ENCODE measurements around the gene SLITRK3.
"Not testable (repeated sequence)": the region's sequence is repeated elsewhere in the genome, so short reads cannot be mapped to it uniquely, and the experiment has no call there.

SLITRK3 gene

GRCh38 chr3:165192610-165193192 lies 3.5 kb downstream of the SLITRK3 start:
- DNase-seq: no peak

DNA sequence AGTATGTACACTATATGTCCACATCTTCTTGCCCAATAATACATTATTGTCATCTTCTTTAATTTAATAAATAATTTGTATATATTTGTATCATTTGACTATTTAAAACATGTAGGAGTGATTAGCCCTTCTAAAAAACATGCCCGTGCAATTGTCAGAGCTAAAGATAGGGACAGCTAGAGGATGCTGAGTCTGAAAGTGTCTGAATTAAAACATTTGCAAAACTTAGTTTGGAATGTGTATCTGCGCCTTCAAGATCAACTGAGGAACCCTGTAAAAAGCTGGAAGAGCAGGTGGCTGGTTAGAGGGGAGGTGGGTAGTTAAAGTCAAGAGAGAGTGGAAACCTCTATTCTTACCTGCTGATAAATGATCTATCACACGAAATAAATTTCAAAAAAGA lies 4.7 kb downstream of the SLITRK3 start:
- no peak for DNase-seq

DNA sequence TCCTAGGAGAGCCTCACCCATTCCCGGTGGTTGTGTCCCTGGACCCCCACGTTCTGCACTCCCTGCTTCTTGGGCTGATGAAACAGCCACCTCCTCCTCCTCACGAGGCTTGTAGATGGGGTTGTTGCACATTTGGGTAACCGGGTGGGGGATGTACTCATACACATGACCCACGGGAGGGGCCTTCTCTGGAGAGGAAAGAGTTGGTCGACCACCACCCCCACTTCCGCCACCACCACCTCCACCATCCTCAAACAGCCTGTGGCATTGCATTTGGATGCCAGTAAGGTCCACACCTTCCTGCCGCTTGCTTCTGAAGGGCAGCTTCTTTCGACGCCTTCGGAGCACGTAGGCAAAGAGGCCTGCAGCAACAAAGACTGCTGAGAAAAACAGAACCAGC lies 7.7 kb downstream of the SLITRK3 start:
- no peak for DNase-seq

DNA sequence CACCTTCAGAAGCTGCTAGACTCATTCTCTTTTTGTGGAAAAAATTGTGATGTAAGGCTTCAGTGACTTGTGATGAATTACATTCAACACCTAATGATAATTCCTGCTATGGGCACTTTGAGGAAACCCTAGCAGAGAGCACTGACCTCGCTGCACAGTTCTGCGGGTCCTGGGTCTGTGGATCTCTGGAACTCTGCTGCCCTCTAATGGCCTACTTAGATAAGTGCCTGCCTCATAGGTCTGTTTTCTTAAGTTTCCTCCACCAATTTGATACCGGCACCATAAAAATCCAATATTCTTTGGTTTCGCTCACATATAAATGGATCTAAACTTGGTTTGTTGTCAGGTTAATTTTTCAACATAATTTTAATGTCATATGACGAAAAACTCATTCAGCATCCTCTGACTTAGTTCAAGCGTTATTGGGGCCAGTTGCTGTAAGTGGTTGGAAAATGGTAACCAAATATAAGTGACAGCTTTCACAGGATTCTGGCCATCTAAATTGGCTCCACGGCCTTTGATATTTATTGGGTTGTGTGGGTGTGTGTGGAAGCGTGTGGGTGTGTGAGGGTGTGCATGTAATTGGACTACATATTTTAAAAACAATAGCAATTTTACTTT lies 10.4 kb downstream of the SLITRK3 start:
- DNase-seq: no peak

- no peak for DNase-seq
These were observed 14.6 kb downstream of the SLITRK3 start for GRCh38 chr3:165181556-165181955.

DNA sequence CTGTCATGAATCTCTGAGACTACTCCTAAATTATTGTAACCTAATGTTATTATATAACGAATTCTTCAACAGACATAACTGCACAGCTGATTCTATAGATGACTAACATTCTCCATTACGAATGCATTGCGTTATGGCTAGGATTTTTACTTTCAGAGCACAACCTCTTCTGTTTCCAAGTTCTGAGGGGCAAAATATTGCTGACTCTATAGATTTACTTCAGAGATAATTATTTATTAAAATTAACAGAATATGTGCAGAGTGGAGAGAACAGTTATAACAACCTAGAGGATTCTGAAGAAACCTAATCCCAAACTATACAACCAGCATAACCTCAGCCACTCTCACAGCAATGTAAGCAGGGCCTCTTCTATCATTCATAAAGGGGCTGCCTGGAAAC lies 25.9 kb downstream of the SLITRK3 start:
- no peak for DNase-seq

DNA sequence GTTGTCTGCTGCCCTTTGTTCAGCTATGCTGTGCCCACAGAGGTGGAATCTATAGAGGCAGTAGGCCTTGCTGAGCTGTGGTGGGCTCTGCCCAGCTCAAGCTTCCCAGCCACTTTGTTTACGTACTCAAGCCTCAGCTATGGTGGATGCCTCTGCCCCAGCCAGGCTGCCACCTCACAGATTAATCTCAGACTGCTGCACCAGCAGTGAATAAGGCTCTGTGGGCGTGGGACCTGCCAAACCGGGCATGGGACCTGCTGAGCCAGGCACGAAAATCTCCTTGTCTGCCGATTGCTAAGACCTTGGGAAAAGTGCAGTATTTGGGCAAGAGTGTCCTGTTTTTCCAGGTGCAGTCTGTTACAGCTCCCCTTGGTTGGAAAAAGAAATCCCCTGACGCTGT lies 26.8 kb downstream of the SLITRK3 start:
- no peak for DNase-seq

DNA sequence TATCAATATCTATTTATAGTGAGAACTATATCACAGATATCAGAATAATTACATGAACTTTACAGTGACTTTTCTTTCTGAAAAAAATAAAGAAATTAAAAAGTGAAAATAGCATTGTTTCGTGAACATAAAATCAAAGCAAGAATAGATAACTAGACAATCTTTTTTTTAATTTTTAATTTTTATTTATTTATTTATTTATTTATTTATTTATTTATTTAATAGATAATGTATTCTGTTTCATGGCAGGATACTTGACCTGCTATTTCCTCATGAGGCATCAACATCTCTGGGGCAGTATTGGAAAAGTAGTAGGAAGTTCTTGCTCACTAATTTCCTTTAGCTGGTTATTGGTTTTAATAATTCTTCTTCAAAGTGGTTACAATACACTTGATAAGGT lies 33.3 kb downstream of the SLITRK3 start:
- DNase-seq: no peak

DNA sequence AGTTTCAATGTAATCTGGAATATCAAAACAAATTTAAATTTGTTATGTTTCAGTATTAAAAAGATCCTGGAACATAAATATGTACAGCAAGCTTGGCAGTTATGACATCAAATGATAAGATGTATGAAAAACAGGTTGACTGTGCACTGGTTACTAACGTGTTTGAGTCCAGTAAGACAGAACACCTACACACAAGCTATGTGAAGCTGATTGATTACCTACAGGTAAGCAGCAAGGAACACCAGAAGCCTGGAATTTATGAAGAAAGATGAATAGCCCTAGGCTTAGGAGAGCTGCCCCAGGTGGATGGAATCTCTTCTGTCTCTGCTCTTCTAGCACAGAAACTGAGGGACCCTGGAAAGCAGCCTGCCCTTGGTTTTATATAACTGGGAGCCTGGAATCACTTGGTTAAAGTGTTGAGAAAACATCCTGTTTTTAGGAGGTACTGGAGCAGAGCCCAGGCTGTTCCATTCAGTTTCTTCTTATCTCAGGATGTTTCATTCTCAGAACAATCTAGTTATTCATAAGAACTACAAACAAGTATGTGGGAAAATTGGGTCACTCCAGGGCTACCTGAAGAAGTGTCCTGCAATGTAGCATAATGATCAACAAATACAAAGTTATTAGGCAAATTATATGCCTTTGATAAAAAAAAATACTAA lies 36.3 kb downstream of the SLITRK3 start:
- no peak for DNase-seq

DNA sequence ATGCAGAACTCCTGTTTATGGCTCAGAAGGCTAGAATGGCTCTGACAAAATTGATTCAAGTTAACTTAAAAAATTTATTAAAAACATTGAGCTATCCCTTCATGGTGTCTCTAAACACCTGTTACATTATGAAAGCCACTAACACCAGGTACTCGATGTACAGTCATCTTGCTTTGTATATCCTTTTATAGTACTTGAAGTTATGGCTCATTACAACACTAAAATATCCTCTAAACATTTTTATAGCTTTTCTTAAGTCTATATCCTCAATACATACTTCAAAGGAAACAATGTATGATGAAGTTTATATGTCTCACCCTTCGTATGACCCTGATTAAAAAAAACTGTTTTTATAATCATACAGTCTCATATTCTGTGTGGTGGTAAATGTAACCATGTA lies 38.2 kb downstream of the SLITRK3 start:
- no peak for DNase-seq

- no peak for DNase-seq
These were observed 39.3 kb downstream of the SLITRK3 start for GRCh38 chr3:165156757-165157420.

GRCh38 chr3:165148876-165149441 lies 47.2 kb downstream of the SLITRK3 start:
- DNase-seq: no peak

GRCh38 chr3:165144271-165144670 lies 51.9 kb downstream of the SLITRK3 start:
- DNase-seq: no peak

DNA sequence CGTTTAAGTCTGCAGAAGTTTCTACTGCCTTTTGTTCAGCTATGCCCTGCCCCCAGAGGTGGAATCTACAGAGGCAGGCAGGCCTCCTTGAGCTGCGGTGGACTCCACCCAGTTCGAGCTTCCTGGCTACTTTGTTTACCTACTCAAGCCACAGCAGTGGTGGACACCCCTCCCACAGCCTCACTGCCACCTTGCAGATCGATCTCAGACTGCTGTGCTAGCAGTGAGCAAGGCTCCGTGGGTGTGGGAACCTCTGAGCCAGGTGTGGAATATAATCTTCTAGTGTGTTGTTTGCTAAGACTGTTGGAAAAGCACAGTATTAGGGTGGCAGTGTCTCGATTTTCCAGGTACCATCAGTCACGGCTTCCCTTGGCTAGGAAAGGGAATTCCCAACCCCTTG lies 56.3 kb downstream of the SLITRK3 start:
- not testable (repeated sequence) for DNase-seq

All from activated T-cell treated with anti-CD3 and anti-CD28 coated beads for 4 hours (primary cell).